Astrocyte (in vitro differentiated cells and primary cell): ENCODE results near the gene TERT.
"Not testable (repeated sequence)": the region's sequence is repeated elsewhere in the genome, so short reads cannot be mapped to it uniquely, and the experiment has no call there.

ENCODE experiments used
- CTCF ChIP-seq: IDR thresholded peaks from 2 replicates; pipeline ENCODE4 v1.5.1; 2011; ENCODE audit warnings: low read depth, mild to moderate bottlenecking, inconsistent platforms, low read length, moderate library complexity; ENCODE audit not compliant: insufficient read depth
- EZH2 ChIP-seq: IDR thresholded peaks from 2 replicates; pipeline ENCODE4 v1.6.1; 2012; ENCODE audit warnings: mild to moderate bottlenecking, low read length, inconsistent platforms; ENCODE audit not compliant: insufficient read depth

- TF ChIP-seq EZH2, CTCF: not testable (repeated sequence)
These were observed 3.9 kb downstream of the TERT start for GRCh38 chr5:1290956-1291355.
